ENCODE data around the gene PLP2. TPM values are rescaled to one million over a fixed set of nuclear protein-coding genes. Genes with fewer than 3 reads are reported as not detected.
A peak's percentile ranks its signal among the peaks of the same experiment; 100 is the strongest.
"Not testable (repeated sequence)": the region's sequence is repeated elsewhere in the genome, so short reads cannot be mapped to it uniquely, and the experiment has no call there.

PLP2 gene
- total RNA-seq, 2 experiments from 2014 or later = 47.5 to 50.4 TPM

DNA sequence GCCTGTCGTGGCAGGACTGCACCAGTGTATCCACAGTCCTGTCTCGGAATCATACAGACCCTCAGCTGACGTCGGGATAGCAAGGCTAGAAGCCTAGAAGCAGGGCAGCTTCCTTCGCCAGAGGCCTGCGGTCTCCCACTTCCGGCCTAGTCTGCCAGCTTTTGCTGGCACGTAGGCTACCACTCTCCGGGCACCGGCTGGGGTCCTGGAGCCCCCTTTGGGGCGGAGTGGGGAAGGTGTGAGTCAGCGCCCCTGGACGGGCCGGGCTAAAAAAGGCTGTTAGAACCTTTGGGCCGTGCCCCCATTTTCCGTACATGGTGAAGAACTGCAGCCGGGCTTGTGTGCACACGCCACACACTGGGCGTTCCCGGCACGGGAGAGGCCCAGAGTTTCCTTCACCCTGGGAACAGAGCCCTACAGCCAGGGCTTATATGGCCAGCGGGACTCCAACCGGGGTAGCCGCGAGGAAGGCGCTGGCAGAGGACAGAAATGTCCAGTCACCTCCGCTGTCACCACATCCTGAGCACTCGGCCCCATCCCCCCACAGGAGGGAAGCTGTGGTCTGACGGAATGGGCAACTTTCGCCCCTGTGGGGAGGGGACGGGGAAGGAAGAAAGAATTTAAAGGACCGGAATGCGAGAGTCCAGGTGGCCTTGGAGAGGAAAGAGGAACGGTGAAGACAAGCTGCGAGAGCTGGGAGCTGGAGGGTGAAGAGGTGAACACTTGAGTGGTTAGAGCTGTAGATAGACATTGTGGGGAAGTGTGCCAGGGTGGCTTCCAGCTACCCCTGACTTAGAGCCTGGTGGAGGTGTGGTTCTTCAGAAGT, 4.6 kb upstream of the PLP2 start:
- peak overlapping the region; percentile 89 for H3K4me3 Mint-ChIP-seq
- no peaks in the 10 kb centered on the region for H3K36me3 Mint-ChIP-seq
- H3K9me3 Mint-ChIP-seq = no peaks in the 10 kb centered on the region
- no peaks in the 10 kb centered on the region for H3K27me3 Mint-ChIP-seq
- ATAC-seq (ENCODE audit: low read depth) (peak; percentile 20), DNase-seq (peak; percentile 74)
- POLR2A ChIA-PET = interaction anchor here (0.7 to 2.2 kb wide), 10 partner anchors 11 to 143 kb away, joined by 3 to 15 read pairs (median 4); partner anchors contain the start of gene WDR45
- H3K27ac Mint-ChIP-seq = peak overlapping the region; percentile 96
- H3K4me1 Mint-ChIP-seq = peaks cover 30% of the 10 kb centered on the region

DNA sequence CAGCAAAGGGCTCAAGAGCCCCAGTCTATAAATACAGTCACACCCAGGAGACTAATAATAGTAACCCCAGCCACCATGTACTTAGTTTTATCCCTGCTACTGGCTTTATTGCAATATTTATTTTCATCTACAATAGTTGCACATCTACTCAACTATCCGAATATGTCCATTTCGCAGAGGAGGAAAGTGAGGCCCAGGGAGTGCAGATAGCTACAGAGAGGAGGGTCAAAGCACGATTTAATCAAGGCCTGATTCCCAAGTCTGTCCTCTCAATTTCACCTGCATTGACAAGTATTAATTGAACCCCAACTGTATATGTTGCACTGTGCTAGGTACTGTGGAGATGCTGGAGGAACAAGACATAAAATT, 4.0 kb upstream of the PLP2 start:
- Mint-ChIP-seq H3K4me1 (peaks cover 32% of the 10 kb centered on the region), H3K4me3 (peak overlapping the region; percentile 89), H3K9me3 (no peaks in the 10 kb centered on the region)

DNA sequence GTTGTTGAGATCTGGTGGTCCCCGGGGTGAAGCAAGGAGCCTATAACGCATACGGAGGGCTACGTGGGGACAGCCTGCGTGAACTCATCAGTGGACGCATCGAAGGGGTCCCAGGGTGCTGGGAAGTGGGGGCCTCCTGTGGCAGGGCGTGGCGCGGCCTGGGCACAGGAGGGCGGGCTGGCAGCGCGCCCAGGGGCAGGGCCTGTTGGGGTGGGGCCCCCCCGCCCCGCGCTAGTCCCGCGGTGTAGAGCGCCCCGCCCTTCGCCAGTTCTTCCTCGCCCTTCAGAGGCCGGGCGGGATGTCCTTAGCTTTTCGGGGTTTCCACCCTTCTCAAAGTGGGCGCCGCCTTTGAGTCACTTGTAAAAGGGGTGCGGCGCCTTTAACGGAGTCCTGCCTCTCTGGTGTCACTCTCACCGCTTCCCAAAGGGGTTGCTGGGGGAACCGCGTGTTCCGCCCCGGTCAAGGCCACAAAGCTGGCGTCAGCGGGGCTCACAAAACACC, 632 bp downstream of the PLP2 start:
- Mint-ChIP-seq H3K4me1 (peaks cover 20% of the 10 kb centered on the region), H3K27ac (peak overlapping the region; percentile 83), H3K36me3 (peaks cover 12% of the 10 kb centered on the region), H3K4me3 (peak overlapping the region; percentile 84), H3K27me3 (no peaks in the 10 kb centered on the region), H3K9me3 (no peaks in the 10 kb centered on the region)
- peak; percentile 76 for DNase-seq
- POLR2A ChIA-PET = interaction anchor here (0.8 to 2.1 kb wide), 4 partner anchors 8 to 274 kb away, joined by 3 to 7 read pairs (median 3); partner anchors contain the start of genes PQBP1 and TIMM17B
- peak; percentile 87 for ATAC-seq (ENCODE audit: low read depth)

More for the DNA sequence above, 4.0 kb upstream of the PLP2 start:
- POLR2A ChIA-PET = interaction anchor here (0.7 to 2.2 kb wide), 5 partner anchors 12 to 105 kb away, joined by 3 to 15 read pairs (median 6); no protein-coding TSS in a partner anchor
- DNase-seq = no peak
- Mint-ChIP-seq H3K27ac (peak overlapping the region; percentile 96), H3K27me3 (no peaks in the 10 kb centered on the region), H3K36me3 (no peaks in the 10 kb centered on the region)
- ATAC-seq (ENCODE audit: low read depth) = no peak

GRCh38 chrX:49173544-49173943, 1.8 kb downstream of the PLP2 start:
- Mint-ChIP-seq H3K36me3 (peaks cover 14% of the 10 kb centered on the region), H3K4me1 (peaks cover 16% of the 10 kb centered on the region), H3K27ac (peak overlapping the region; percentile 82)
- ATAC-seq (ENCODE audit: low read depth); H3K9me3 Mint-ChIP-seq; DNase-seq; H3K27me3 Mint-ChIP-seq; H3K4me3 Mint-ChIP-seq; POLR2A ChIA-PET: not testable (repeated sequence)

DNA sequence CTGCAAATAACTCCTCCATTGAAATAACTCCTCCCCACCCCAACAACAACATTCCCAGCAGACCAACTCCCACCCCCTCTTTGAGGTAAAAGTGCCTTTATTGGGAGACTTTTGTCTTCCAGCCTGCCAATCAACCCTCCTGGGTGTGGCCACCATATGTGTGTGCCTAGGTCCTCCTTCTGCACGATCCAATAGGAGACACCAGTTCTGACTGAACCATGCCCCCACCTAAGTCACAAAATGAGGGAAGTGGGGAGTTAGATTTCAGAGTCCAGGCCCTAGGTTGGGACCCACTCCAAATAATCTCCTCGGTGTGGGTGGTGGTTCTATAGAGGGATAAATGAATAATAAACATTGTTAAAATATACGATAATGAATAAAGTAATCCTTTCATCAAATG, 3.0 kb downstream of the PLP2 start:
- POLR2A ChIA-PET = no interaction called here
- no peaks in the 10 kb centered on the region for H3K27me3 Mint-ChIP-seq
- H3K4me3 Mint-ChIP-seq = no peak overlapping the region
- peaks cover 14% of the 10 kb centered on the region for H3K36me3 Mint-ChIP-seq
- DNase-seq = no peak
- no peak overlapping the region for H3K27ac Mint-ChIP-seq
- H3K4me1 Mint-ChIP-seq = peaks cover 14% of the 10 kb centered on the region
- no peaks in the 10 kb centered on the region for H3K9me3 Mint-ChIP-seq
- ATAC-seq (ENCODE audit: low read depth) = no peak

DNA sequence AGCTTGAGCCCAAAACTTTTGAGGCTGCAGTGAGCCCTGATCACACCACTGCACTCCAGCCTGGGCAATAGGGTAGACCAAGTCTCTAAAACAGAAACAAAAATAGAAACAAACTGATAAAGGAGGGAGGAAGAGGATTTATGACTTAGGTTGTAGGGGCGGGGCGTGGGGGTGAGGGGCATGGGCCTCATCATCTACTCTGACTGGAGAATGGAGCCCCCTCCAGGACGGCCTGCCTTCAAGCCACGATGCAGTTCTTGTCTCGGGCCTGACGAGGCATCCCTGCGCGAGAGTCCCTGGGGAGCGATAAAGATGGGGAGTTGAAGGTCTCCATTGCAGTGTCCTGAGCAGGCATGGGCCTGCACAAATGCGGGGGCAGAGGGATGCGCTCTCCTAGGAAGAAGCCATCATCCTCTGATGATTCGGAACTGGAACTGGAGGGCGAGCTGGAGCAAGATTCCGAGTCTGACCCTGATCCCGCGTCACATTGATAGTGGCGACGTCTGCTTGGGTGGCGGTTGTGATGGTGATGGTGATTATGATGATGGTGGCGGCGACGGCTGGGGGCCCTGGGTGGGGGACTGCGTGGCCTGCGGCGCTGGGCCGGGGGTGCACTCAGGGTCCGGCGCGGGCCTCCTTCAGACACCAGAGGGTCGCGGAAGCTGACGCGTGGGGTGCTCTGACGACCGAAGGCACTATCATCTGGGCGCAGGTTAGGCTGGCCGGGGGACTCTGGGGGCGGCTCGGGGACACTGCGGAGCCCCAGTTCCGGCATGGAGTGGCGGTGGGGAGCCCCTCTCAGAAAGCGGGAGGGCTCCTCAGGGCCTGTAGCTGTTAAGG, 4.0 kb downstream of the PLP2 start:
- DNase-seq (no peak), ATAC-seq (ENCODE audit: low read depth) (no peak)
- no peak overlapping the region for H3K4me3 Mint-ChIP-seq
- H3K4me1 Mint-ChIP-seq = peaks cover 14% of the 10 kb centered on the region
- H3K27me3 Mint-ChIP-seq = no peaks in the 10 kb centered on the region
- H3K9me3 Mint-ChIP-seq = no peaks in the 10 kb centered on the region
- H3K27ac Mint-ChIP-seq = no peak overlapping the region
- H3K36me3 Mint-ChIP-seq = peaks cover 18% of the 10 kb centered on the region
- POLR2A ChIA-PET = no interaction called here

- peaks cover 20% of the 10 kb centered on the region for H3K36me3 Mint-ChIP-seq
- peaks cover 14% of the 10 kb centered on the region for H3K4me1 Mint-ChIP-seq
- no peaks in the 10 kb centered on the region for H3K27me3 Mint-ChIP-seq
- POLR2A ChIA-PET = no interaction called here
- no peak for ATAC-seq (ENCODE audit: low read depth)
- peak overlapping the region; percentile 54 for H3K27ac Mint-ChIP-seq
- no peaks in the 10 kb centered on the region for H3K9me3 Mint-ChIP-seq
- no peak for DNase-seq
- H3K4me3 Mint-ChIP-seq = no peak overlapping the region
These were observed 5.0 kb downstream of the PLP2 start for GRCh38 chrX:49176421-49177326.

GRCh38 chrX:49177338-49177833, 5.7 kb downstream of the PLP2 start:
- H3K9me3 Mint-ChIP-seq = no peaks in the 10 kb centered on the region
- peak overlapping the region; percentile 64 for H3K27ac Mint-ChIP-seq
- peaks cover 15% of the 10 kb centered on the region for H3K4me1 Mint-ChIP-seq
- no peak for DNase-seq
- POLR2A ChIA-PET = no interaction called here
- ATAC-seq (ENCODE audit: low read depth) = peak; percentile 50
- H3K27me3 Mint-ChIP-seq = no peaks in the 10 kb centered on the region
- no peak overlapping the region for H3K4me3 Mint-ChIP-seq
- peaks cover 23% of the 10 kb centered on the region for H3K36me3 Mint-ChIP-seq

DNA sequence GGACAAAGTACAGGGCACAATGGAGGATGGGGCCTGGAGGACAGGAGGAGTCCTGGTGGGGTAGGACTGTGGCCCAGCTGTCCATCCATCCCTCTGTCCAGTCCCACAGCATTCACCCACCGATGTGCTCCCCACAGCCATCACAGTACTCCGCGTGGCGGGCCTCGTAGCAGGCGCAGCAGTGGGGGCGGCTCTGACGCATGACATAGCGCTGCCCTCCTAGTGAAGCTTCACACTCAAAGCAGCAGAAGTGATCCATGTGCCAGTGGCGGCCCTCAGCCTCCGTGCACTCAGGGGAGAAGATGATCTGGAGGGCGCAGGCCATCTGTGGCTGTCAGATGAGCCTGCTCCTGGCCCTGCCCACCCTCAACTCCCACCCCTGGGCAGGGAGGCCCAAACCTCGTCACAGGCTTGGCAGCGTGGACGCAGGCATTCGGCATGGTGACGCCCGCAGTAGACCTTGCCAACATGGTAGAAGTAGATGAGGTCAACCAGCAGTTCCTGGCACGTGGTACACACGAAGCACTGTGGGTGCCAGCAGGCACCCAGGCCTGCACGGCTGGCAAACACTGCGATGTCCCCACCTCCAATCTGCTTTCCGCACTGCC, 6.3 kb downstream of the PLP2 start:
- DNase-seq (peak; percentile 4), ATAC-seq (ENCODE audit: low read depth) (no peak)
- no peak overlapping the region for H3K4me3 Mint-ChIP-seq
- H3K9me3 Mint-ChIP-seq = no peaks in the 10 kb centered on the region
- H3K27me3 Mint-ChIP-seq = no peaks in the 10 kb centered on the region
- H3K36me3 Mint-ChIP-seq = peaks cover 26% of the 10 kb centered on the region
- peaks cover 12% of the 10 kb centered on the region for H3K4me1 Mint-ChIP-seq
- POLR2A ChIA-PET = no interaction called here
- no peak overlapping the region for H3K27ac Mint-ChIP-seq

DNA sequence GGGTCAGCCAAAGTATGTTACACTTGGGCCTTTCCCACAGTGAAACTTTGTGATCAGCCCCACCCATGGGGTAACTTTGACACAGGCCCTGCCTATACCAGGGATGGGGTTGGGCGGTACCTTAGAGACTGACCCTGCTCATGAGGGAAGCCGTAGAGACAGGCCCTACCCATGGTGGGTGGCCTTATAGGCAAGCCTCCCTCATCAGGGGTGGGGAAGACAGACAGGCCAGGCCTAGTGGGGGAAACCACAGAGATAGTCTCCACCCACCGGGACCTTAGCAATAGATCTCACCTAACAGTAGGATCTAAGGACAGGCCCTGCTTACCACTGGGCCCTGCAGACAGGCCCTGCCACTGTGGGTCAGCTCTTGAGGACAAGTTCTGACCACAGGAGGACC, 6.8 kb downstream of the PLP2 start:
- Mint-ChIP-seq H3K27me3 (no peaks in the 10 kb centered on the region), H3K36me3 (peaks cover 26% of the 10 kb centered on the region), H3K9me3 (no peaks in the 10 kb centered on the region), H3K27ac (no peak overlapping the region), H3K4me3 (no peak overlapping the region), H3K4me1 (peaks cover 9% of the 10 kb centered on the region)
- no peak for DNase-seq
- POLR2A ChIA-PET = no interaction called here
- ATAC-seq (ENCODE audit: low read depth) = no peak

GRCh38 chrX:49179358-49179757, 7.7 kb downstream of the PLP2 start:
- Mint-ChIP-seq H3K4me3 (no peak overlapping the region), H3K27me3 (no peaks in the 10 kb centered on the region)
- POLR2A ChIA-PET = interaction anchor here (1.1 kb wide), 1 partner anchor 13 kb away, joined by 3 read pairs; no protein-coding TSS in a partner anchor

GRCh38 chrX:49183701-49184281, 12.1 kb downstream of the PLP2 start:
- Mint-ChIP-seq H3K4me1 (peaks cover 14% of the 10 kb centered on the region), H3K27me3 (no peaks in the 10 kb centered on the region), H3K27ac (no peak overlapping the region)

More at GRCh38 chrX:49179358-49179757, 7.7 kb downstream of the PLP2 start:
- peak overlapping the region; percentile 40 for H3K27ac Mint-ChIP-seq
- H3K4me1 Mint-ChIP-seq = peaks cover 15% of the 10 kb centered on the region
- peaks cover 26% of the 10 kb centered on the region for H3K36me3 Mint-ChIP-seq
- H3K9me3 Mint-ChIP-seq = no peaks in the 10 kb centered on the region
- ATAC-seq (ENCODE audit: low read depth) = no peak
- no peak for DNase-seq

More at GRCh38 chrX:49183701-49184281, 12.1 kb downstream of the PLP2 start:
- Mint-ChIP-seq H3K9me3 (no peaks in the 10 kb centered on the region), H3K36me3 (peaks cover 12% of the 10 kb centered on the region), H3K4me3 (peak overlapping the region; percentile 93)
- ATAC-seq (ENCODE audit: low read depth) (no peak), DNase-seq (no peak)
- POLR2A ChIA-PET = interaction anchor here (1.6 kb wide), 1 partner anchor 17 kb away, joined by 6 read pairs; no protein-coding TSS in a partner anchor
